Measurements from ENCODE around the gene PTPMT1.
"Not testable (repeated sequence)": the region's sequence is repeated elsewhere in the genome, so short reads cannot be mapped to it uniquely, and the experiment has no call there.

Gene PTPMT1, protein sequence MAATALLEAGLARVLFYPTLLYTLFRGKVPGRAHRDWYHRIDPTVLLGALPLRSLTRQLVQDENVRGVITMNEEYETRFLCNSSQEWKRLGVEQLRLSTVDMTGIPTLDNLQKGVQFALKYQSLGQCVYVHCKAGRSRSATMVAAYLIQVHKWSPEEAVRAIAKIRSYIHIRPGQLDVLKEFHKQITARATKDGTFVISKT

DNA sequence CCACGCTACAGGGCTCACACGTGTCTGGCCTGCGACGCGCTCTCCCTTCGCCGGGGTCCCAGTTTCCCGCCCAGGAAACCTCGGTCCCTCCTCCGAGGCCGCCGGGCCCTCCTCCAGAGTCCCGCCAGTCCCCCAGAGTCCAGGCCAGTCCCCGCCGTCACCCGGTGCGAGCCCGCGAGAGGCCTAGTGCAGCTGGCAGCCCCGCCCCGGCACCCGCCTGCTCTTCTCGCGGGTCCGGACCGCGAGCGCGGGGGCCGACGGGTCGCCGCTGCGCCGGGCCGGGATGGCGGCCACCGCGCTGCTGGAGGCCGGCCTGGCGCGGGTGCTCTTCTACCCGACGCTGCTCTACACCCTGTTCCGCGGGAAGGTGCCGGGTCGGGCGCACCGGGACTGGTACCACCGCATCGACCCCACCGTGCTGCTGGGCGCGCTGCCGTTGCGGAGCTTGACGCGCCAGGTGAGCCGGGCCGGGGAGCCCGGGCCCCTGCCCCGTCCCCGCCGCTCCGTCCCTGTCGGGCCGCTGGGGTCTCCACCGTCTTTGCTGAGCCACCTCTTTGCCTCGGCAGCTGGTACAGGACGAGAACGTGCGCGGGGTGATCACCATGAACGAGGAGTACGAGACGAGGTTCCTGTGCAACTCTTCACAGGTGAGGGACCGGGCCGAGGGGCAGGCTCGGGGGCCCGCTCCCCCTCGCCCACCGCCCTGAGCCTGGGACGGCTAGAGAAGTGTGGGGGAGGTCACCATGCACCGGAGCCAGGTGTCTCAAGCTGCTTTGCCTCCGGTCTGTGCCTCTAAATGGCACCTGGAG, at the start of gene PTPMT1:
Gene PTPMT1, plus strand, starts transcription at position 260 of the 809 bp plus-strand sequence. Its CDS starts 24 bp downstream, at position 284.
- peak in 9 of 10 donors; percentile 45 to 94 (median 66) for DNase-seq
- intact Hi-C loops (cut with DNase I): no loop called here

DNA sequence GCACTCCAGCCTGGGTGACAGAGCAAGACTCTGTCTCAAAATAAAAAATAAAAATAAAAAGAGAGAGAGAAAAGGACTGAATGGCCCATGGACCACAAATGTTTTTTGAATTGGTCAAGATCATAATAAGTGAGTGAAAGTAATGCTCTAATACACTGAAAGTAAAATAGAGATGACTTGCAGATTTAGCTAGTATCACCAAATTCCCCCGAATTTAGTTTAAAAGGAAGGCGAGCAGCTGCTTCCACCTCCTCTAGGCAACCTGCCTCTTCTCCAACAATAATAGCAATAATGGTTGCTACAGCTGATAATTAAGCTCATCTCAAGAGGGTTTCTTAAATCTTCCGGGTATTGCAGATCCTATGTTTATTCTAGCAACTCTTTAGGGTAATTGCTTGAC, 49.2 kb upstream of the PTPMT1 start:
- DNase-seq: no peak
- intact Hi-C loops (cut with DNase I): no loop called here

DNA sequence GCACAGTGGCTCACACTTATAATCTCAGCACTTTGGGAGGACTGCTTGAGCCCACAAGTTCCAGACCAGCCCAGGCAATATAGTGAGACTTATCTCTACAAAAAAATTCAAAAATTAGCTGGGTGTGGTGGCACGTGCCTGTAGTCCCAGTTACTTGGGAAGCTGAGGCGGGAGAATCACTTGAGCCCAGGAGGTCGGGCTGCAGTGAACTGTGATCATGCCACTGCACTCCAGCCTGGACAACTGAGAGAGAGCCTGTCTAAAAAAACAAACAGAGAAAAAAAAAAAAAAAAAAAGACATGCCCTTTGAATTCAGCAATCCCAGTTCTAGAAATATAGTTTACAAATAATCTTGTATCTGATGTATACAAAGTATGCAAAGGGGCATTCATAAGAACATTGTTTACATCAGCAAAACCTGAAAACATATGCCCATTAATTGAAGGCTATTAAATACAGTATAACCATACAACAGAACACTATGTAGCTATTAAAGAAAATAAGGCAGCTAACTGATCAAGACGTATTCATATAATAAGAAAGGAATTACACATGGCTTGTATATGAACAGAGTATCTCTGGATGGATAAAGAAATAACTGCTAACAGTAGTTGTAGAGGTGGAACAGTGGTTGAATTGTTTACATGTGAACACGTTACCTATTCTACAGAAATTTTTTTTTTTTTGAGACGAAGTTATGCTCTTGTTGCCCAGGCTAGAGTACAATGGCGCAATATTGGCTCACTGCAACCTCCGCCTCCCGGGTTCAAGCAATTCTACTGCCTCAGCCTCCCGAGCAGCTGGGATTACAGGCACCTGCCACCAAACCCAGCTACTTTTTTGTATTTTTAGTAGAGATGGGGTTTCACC, 48.2 kb upstream of the PTPMT1 start:
- DNase-seq: no peak
- intact Hi-C loops (cut with DNase I): no loop called here

DNA sequence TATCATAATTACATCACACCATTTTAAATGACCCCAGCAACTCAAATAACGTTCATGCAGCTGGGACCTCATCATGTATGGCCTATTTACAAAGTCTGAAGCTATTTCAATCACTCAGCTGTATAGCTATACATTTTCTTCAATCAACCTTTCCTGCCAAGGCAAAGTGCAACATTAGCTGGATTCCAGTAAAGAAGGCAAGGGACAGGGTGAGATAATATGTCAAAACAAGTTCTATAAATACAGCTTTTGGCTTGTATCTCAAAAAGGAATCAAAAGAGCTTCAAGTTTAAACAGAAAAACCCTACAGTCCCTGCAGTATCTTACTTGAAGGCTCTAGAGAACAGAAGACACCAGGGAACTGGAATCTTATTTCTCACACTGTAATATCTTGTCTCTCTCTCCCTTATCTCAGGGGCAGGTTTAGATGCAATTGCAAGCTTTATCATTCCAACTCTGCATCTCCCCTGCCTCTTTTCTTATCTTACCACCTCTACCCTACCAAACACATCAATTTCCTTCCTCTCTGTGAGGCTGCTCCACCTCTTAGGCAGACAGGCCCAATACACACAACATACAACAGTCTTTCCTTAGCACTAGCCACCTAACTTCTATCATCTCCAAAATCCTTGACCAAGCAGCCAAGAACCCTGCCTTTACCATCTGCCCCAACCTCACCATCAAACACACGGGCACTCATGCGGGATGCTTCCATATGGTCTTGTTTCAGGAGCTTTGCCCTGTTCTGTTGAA, 47.0 kb upstream of the PTPMT1 start:
- intact Hi-C loops (cut with DNase I): no loop called here
- DNase-seq: no peak

DNA sequence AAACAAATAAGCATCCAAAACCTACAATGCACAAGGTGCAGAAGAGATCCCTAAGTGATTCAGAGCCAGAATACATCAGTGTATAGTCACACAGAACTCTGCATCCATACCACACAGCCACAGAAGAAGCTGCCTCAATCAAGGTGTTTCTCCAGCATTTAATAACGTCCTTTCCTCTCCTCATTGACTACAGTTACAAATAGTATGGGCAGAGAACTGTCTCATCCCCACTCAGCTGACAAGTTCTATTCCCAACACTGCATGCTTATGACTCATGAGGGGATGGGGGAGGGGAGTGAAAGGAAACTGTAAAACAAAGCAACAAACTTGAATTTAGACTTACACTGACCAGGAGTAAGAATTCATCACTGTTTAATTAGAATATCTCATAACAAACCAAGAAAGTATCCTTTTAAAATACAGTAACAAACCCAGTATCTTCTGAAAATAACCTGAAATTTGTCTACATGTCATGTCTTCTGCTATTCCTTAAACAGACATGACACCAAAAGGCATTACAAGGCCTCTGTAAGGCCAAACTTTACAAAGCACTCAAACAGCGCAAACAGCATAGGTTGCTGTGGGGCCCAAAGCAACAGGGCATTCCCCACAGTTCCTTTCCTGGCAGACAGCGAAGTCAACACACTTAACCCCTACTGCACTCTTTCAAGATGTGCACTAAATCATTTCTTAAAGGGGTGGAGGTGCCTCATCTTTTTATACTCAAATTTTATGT, 41.7 kb upstream of the PTPMT1 start:
- DNase-seq: no peak

DNA sequence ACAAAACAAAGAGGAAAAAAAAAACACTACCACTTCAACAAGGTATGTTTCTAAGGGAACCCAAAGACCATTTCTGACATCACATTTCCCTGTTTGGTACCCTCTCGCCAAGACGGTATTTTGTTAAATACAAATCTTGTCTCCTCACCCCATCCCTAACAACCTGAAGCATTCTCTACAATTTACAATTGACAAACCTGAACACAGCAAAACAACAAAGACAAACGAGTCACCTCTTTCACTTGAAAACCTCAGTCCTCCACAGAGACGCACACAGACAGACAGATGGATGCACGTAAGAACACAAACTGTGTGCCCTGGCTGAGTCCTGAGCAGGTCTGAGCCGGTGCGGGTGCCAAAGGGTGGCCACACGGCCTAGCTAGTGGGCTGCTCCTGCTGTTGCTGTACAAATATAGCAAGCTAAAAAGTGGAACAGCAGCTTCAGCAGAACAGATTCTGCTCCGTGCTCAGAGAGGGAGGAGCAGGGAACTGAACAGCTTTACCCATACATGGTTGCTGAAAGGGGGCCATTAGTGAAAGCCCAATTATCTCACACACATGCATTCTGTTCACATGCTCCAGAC, 41.0 kb upstream of the PTPMT1 start:
- intact Hi-C loops (cut with DNase I): no loop called here
- peak; percentile 13 to 93 (median 60) for DNase-seq

More for the DNA sequence above, 41.7 kb upstream of the PTPMT1 start:
- intact Hi-C loops (cut with DNase I): no loop called here

DNA sequence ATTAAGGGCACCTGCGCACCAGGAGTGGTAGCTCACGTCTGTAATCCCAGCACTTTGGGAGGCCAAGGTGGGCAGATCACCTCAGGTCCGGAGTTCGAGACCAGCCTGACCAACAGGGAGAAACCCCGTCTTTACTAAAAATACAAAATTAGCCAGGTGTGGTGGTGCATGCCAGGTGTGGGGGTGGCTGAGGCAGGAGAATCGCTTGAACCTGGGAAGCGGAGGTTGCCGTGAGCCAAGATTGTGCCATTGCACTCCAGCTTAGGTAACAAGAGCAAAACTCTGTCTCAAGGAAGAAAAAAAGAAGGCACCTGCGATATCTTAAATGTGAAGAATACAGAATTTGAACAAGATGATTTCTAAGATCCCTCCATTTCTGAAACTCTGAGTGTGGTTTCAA, 39.4 kb upstream of the PTPMT1 start:
- DNase-seq; intact Hi-C loops (cut with DNase I): not testable (repeated sequence)

DNA sequence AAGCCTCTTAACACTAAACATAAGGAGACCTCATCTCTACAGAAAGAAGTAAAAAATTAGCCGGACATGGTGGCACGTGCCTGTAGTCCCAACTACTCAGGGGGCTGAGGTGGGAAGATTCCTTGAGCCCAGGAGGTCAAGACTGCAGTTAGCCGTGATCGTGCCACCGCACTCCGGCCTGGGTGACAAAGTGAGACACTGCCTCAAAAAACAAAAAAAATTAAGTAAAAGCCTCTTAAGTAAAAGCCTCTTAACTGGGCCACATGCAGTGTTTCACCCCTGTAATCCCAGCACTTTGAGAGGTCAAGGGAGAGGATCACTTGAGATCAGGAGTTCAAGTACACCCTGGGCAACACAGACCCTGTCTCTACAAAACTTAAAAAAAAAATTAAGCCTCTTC, 38.2 kb upstream of the PTPMT1 start:
- intact Hi-C loops (cut with DNase I): no loop called here
- DNase-seq: no peak

DNA sequence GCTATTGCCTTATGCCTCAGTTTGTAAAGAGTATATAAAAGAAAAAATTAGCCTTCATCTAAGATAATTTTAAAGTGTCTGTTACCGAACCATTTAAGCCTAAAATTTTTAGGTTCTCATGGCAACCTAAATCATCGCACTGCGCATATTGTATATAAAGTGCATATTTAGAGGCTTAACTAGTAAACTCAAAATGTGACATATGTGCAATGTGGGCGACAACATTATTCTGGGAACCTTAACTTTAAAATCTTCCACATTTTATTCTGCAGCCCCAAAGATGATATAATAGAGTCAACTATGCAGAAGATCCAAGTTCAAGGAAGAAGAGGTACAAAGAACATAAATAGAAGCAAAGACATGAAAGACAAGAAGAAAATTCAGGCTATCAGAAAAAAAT, 35.4 kb upstream of the PTPMT1 start:
- intact Hi-C loops (cut with DNase I): no loop called here
- DNase-seq: no peak

DNA sequence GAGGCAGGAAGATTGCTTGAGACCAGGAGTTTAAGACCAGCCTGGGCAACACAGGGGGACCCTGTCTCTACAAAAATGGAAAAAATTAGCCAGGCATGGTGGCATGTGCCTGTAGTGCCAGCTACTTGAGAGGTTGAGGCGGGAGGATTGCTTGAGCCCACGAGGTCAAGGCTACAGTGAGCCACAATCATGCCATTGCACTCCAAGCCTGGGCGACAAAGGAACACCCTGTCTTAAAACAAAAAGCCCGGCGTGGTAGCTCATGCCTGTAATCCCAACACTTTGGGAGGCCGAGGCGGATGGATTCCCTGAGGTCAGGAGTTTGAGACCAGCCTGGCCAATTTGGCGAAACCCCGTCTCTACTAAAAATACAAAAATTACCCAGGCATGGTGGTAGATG, 34.7 kb upstream of the PTPMT1 start:
- DNase-seq; intact Hi-C loops (cut with DNase I): not testable (repeated sequence)

DNA sequence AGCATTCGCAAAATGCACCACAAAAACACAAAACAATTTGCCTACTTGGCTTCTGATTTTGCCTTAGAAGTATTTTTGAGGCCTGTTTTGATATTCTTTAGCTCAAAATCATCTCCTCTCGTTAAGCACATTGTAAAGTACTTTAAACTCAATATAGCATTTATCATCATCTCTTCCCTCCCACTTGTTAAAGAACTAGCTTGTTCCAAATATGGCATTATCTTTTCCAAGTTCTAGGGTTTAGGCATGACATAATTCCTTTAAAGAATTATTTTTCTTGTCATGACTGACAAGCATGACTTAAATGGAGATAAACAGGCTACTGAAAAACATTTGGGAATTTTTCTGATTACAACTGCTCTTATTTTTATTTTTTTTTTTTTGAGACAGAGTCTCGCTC, 33.7 kb upstream of the PTPMT1 start:
- DNase-seq: no peak
- intact Hi-C loops (cut with DNase I): no loop called here

DNA sequence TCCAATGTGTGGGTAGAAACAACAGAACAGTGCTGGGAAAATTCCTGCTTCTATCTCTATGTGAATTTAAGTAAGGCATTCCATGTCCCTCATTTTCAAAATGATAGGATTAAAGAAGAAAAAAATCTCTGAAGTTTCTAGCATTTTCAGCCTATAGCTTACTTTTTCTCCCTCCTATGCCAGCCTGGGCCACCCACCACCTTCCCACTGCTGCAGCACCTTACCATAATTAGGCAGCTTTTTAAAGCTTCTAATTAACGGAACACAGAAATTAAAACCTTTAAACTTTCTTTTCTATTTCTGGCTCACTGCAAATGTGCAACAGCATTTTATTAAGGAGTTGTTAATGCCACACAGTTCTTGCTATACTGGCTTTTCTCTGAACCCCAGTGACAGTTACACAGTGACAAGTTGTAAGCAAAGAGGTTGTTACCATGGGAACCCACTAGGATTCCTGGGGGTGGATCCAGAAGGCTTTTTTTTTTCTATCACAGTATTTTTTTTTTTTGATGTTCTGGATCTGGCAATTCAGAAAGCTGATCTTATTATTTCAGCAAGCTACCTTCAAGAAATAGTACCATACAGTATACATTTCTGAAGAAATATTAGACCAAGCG, 32.7 kb upstream of the PTPMT1 start:
- no peak for DNase-seq
- intact Hi-C loops (cut with DNase I): no loop called here

DNA sequence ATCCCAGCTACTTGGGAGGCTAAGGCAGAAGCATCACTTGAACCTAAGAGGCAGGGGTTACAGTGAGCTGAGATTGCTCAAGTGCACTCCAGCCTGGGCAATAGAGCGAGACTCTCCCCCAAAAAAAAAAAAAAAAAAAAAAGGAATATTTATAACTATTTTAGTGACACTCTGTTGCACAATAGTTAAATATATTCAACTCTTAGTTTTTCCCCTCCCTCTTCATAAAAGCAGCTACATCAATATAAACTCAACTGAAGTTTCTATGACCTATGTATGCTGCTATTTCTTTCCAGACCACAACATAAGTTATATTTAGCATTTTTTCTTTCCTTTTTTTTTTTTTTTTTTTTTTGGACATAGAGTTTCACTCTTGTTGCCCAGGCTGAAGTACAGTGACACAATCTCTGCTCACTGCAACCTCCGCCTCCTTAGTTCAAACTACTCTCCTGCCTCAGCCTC, 31.7 kb upstream of the PTPMT1 start:
- DNase-seq: no peak
- intact Hi-C loops (cut with DNase I): no loop called here

DNA sequence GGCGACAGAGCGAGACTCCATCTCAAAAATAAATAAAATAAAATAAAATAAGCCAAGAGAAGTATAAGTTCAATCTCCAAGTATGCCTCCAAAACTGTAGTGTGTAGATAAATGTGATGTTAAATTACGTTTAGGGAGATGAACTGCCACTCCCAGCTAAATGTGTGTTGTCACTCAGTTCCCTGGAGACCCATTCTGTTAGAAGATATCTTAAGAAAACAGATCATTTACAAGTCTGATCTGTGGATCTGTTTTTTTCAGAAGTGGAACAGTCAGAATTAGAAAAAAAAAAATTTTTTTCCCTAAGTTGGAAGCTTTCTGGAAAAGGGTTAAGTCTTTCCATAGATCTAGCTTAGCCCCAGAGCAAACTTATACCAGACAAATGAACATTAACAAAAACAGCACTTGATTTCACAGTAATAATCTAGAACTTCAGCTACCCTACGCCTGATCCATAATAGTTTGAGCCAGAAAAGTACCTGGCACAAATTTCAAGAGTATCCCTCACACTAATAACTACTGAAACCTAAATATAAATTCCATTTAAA, 30.6 kb upstream of the PTPMT1 start:
- intact Hi-C loops (cut with DNase I): no loop called here
- DNase-seq: no peak

DNA sequence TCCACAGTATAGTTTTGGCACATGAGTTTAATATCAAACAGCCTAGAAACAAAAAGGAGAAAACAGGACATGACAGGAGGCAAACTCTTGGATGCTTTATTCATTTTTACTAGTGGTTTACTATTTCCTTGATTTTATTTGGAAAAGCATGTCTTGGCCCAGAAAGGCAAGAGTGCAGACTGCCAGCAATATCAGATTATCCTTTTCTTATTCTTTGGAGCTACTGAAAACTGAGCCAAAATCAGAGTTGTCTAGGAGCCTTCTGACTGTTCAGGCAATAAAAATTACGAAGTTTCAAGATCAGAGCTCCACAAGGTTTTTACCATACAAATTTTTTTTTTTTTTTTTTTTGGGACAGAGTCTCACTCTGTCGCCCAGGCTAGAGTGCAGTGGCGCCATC, 28.5 kb upstream of the PTPMT1 start:
- intact Hi-C loops (cut with DNase I): no loop called here
- DNase-seq: no peak

DNA sequence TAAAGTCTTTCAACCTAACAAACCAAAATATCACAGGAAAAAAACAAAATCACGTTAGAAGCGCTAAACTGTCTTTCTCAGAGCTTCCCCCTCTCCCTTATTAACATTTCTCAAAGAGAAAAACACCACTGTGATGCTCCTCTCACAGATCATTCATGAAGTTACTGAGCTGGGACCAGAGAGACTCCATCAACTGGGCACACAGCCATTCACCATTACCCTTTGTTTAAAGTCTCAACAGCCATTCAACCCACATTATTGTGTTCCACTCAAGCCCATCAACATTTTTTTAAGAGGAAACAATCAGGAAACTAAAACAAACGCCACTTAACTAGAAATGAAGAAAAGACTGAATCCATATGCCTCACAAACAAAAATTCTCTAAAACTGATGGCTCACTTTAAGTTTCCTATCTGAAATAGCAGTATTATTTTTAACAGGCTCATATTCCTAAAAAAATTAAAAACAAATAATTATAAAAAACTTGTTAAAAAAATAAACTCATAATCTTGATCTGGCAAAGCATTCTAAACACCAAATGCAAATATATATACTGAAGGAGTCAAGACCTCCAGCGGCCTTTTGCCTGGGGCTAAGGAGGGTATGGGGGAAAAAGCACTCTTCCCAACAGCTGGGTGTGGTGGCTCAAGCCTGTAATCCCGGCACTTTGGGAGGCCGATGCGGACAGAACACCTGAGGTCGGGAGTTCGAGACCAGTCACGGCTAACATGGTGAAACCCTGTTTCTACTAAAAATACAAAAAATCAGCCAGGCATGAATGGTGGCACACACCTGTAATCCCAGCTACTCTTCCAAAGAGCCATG, 26.4 kb upstream of the PTPMT1 start:
- intact Hi-C loops (cut with DNase I): no loop called here
- peak in 1 of 10 donors; percentile 42 for DNase-seq

DNA sequence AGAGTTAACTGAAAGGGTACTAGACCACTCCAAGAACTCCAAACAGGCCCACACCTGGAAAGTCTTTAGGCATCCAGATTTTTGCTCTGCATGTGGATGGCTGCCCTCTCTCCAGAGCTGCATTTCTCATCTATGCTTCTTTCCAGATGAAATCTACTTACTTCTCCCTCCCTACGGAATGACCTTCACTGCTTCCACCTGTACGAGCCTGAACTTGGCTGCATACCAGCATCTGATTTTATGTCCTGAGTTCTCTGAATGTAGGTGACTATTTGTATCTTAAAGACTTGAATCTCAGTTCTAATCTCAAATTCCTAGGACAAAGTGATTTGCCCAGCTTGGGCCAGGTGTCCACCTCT, 25.7 kb upstream of the PTPMT1 start:
- intact Hi-C loops (cut with DNase I): no loop called here
- DNase-seq: no peak

DNA sequence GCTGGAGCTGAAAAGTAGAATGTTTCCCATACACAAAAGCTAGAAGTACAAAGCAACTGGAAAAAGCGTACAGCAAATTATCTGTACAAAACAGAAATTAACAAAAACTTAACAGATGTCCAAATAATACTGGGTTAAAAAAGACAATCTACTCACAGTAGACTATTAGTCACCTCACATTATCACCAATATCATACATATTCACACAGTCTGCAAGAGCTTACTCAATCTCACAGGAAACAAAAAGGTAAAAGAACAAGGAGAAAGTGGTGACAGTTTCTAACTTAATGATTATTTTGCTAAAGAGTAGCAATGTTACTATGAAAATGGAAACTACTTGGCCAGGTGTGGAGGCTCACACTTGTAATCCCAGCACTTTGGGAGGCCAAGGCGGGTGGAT, 24.3 kb upstream of the PTPMT1 start:
- DNase-seq: no peak
- intact Hi-C loops (cut with DNase I): no loop called here
